Parathyroid adenoma (tissue), 2 donors: Measurements from ENCODE around the gene AUTS2.

Experiments
- H2AFZ ChIP-seq: fragments of 300-600 bp; sonication (generic); one replicate; pipeline ENCODE4 v1.7.0; 2017; ENCODE audit warnings: antibody characterized with exemption, mild to moderate bottlenecking
- H3K27ac ChIP-seq: fragments of 300-600 bp; sonication (generic); one replicate; pipeline ENCODE4 v1.7.0; 2017
- H3K27me3 ChIP-seq: fragments of 300-600 bp; sonication (generic); one replicate; pipeline ENCODE4 v1.7.0; 2017; ENCODE audit warnings: low read length; ENCODE audit not compliant: control insufficient read depth, insufficient read depth
- H3K36me3 ChIP-seq: fragments of 300-600 bp; sonication (generic); one replicate; pipeline ENCODE4 v1.7.0; 2017; ENCODE audit warnings: low read length; ENCODE audit not compliant: control insufficient read depth, insufficient read depth
- H3K4me1 ChIP-seq: fragments of 300-600 bp; sonication (generic); one replicate; pipeline ENCODE4 v1.7.0; 2017; ENCODE audit warnings: control low read depth
- H3K4me2 ChIP-seq: fragments of 300-600 bp; sonication (generic); one replicate; pipeline ENCODE4 v1.7.0; 2017; ENCODE audit warnings: low read length
- H3K4me3 ChIP-seq: fragments of 300-600 bp; sonication (generic); one replicate; pipeline ENCODE4 v1.7.0; 2017; ENCODE audit warnings: low read depth, low read length
- H3K79me2 ChIP-seq: fragments of 300-600 bp; sonication (generic); one replicate; pipeline ENCODE4 v1.7.0; 2017; ENCODE audit warnings: control low read depth
- H3K9ac ChIP-seq: fragments of 300-600 bp; sonication (generic); one replicate; pipeline ENCODE4 v1.7.0; 2017; ENCODE audit warnings: mild to moderate bottlenecking
- H3K9me3 ChIP-seq: fragments of 300-600 bp; sonication (generic); one replicate; pipeline ENCODE4 v1.7.0; 2017; ENCODE audit warnings: low read length; ENCODE audit not compliant: control insufficient read depth
- CTCF ChIP-seq: fragments of 300-600 bp; sonication (generic); IDR thresholded peaks from one replicate; pipeline ENCODE4 v1.7.0; 2017; ENCODE audit warnings: antibody characterized with exemption, mild to moderate bottlenecking
- donor health status: primary hyperparathyroidism.

Gene AUTS2

GRCh38 chr7:69753981-69754380, 155.7 kb downstream of the AUTS2 start:
- no peaks in the 10 kb centered on the region for H3K9me3 ChIP-seq
- H3K27ac ChIP-seq = no peak overlapping the region
- no peaks in the 10 kb centered on the region for H3K27me3 ChIP-seq
- H3K4me2 ChIP-seq = no peak overlapping the region
- no peak overlapping the region for H2AFZ ChIP-seq
- H3K4me1 ChIP-seq = peaks cover 4% of the 10 kb centered on the region
- no peaks in the 10 kb centered on the region for H3K79me2 ChIP-seq
- no peak for TF ChIP-seq CTCF
- H3K4me3 ChIP-seq = no peak overlapping the region
- no peak overlapping the region for H3K9ac ChIP-seq
- no peaks in the 10 kb centered on the region for H3K36me3 ChIP-seq

- Histone ChIP-seq H3K9ac (no peak overlapping the region), H2AFZ (no peak overlapping the region), H3K27ac (no peak overlapping the region), H3K27me3 (no peaks in the 10 kb centered on the region), H3K9me3 (no peaks in the 10 kb centered on the region), H3K4me3 (no peak overlapping the region), H3K4me1 (peaks cover 4% of the 10 kb centered on the region), H3K36me3 (no peaks in the 10 kb centered on the region), H3K79me2 (no peaks in the 10 kb centered on the region), H3K4me2 (no peak overlapping the region)
- no peak for TF ChIP-seq CTCF
Measured at GRCh38 chr7:69754476-69754875, 156.2 kb downstream of the AUTS2 start.

GRCh38 chr7:69756235-69756634, 158.0 kb downstream of the AUTS2 start:
- H2AFZ ChIP-seq = no peak overlapping the region
- TF ChIP-seq CTCF = no peak
- H3K27ac ChIP-seq = no peak overlapping the region
- no peak overlapping the region for H3K4me3 ChIP-seq
- no peaks in the 10 kb centered on the region for H3K79me2 ChIP-seq
- H3K9ac ChIP-seq = no peak overlapping the region
- no peaks in the 10 kb centered on the region for H3K27me3 ChIP-seq
- peaks cover 4% of the 10 kb centered on the region for H3K4me1 ChIP-seq
- H3K4me2 ChIP-seq = no peak overlapping the region
- H3K36me3 ChIP-seq = no peaks in the 10 kb centered on the region
- no peaks in the 10 kb centered on the region for H3K9me3 ChIP-seq

- TF ChIP-seq CTCF = no peak
- Histone ChIP-seq H3K27me3 (no peaks in the 10 kb centered on the region), H3K27ac (no peak overlapping the region), H3K4me1 (peaks cover 4% of the 10 kb centered on the region), H3K9me3 (no peaks in the 10 kb centered on the region), H3K36me3 (no peaks in the 10 kb centered on the region), H3K79me2 (no peaks in the 10 kb centered on the region), H3K9ac (no peak overlapping the region), H3K4me2 (no peak overlapping the region), H3K4me3 (no peak overlapping the region), H2AFZ (no peak overlapping the region)
Measured at GRCh38 chr7:69757528-69757927, 159.3 kb downstream of the AUTS2 start.

- Histone ChIP-seq H3K27me3 (no peaks in the 10 kb centered on the region), H3K9ac (no peak overlapping the region), H3K27ac (no peak overlapping the region), H2AFZ (no peak overlapping the region), H3K79me2 (no peaks in the 10 kb centered on the region), H3K4me3 (no peak overlapping the region), H3K9me3 (no peaks in the 10 kb centered on the region), H3K4me2 (no peak overlapping the region), H3K36me3 (no peaks in the 10 kb centered on the region), H3K4me1 (peaks cover 4% of the 10 kb centered on the region)
- no peak for TF ChIP-seq CTCF
Measured at GRCh38 chr7:69757981-69758430, 159.7 kb downstream of the AUTS2 start.
